ENCODE results near the gene NFKBIL1. TPM values are rescaled to one million over a fixed set of nuclear protein-coding genes. Genes with fewer than 3 reads are reported as not detected.
A peak's percentile ranks its signal among the peaks of the same experiment; 100 is the strongest.

The NFKBIL1 gene
- total RNA-seq, 2 experiments from 2014 or later = 21.8 to 23.2 TPM

DNA sequence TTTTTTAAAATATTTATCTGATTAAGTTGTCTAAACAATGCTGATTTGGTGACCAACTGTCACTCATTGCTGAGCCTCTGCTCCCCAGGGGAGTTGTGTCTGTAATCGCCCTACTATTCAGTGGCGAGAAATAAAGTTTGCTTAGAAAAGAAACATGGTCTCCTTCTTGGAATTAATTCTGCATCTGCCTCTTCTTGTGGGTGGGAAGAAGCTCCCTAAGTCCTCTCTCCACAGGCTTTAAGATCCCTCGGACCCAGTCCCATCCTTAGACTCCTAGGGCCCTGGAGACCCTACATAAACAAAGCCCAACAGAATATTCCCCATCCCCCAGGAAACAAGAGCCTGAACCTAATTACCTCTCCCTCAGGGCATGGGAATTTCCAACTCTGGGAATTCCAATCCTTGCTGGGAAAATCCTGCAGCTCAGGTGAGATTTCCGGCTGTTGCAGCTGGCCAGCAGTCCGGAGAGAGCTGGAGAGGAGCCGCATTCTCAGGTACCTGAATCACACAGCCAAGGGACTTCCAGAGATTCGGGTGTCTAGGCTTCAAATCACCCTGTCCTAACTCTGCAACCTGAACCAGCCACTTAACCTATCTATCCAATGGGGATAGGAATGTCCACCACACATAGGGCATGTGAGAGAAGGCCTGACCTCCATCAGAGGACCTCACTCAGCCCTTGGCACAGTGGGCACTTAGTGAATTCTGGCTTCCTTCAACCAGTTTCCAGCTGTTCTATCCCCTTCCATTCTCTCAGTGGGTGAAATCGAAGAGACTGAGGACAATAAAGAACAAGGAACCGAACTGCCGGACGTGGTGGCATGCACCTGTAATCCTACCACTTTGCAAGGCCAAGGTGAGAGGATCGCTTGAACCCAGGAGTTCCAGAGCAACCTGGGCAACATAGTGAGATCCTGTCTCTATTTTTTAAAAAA lies 31.0 kb downstream of the NFKBIL1 start:
- Histone ChIP-seq H2AFZ (ENCODE audit: low read length) (no peak overlapping the region), H3K9me3 (ENCODE audit: low read length) (no peaks in the 10 kb centered on the region), H3K79me2 (ENCODE audit: insufficient read depth, low read depth, low read length) (peaks cover 15% of the 10 kb centered on the region; the same call in 1 of the 2 replicates), H4K20me1 (ENCODE audit: insufficient read depth, low read length) (no peaks in the 10 kb centered on the region), H3K4me2 (ENCODE audit: low read length) (peak overlapping the region; percentile 23; the same call in 1 of the 2 replicates), H3K27ac (ENCODE audit: low read depth, low read length, poor library complexity, severe bottlenecking) (no peak overlapping the region), H3K4me3 (ENCODE audit: low read depth, low read length, poor library complexity, severe bottlenecking) (no peak overlapping the region), H3K36me3 (ENCODE audit: insufficient read depth, low read length) (peaks cover 13% of the 10 kb centered on the region; the same call in 1 of the 2 replicates), H3K9me2 (ENCODE audit: insufficient read depth, low read length) (no peaks in the 10 kb centered on the region), H3K4me1 (ENCODE audit: insufficient read depth, low read length, poor library complexity, severe bottlenecking) (peaks cover 79% of the 10 kb centered on the region)
- intact Hi-C loops (cut with micrococcal nuclease; ENCODE audit: unreplicated experiment) = no loop called here
- BruUV-seq (replicated peaks) = no TSS peak
- POLR2A ChIA-PET = interaction anchor here (1.0 to 1.9 kb wide), 6 partner anchors 9 to 37 kb away, joined by 3 to 5 read pairs (median 3); partner anchors contain the start of genes DDX39B and NCR3
- CTCF ChIA-PET (ENCODE audit: unreplicated experiment) = interaction anchor here (0.5 kb wide), 2 partner anchors 23 to 28 kb away, joined by 4 to 5 read pairs; no protein-coding TSS in a partner anchor
- TF ChIP-seq, protein P1, sequence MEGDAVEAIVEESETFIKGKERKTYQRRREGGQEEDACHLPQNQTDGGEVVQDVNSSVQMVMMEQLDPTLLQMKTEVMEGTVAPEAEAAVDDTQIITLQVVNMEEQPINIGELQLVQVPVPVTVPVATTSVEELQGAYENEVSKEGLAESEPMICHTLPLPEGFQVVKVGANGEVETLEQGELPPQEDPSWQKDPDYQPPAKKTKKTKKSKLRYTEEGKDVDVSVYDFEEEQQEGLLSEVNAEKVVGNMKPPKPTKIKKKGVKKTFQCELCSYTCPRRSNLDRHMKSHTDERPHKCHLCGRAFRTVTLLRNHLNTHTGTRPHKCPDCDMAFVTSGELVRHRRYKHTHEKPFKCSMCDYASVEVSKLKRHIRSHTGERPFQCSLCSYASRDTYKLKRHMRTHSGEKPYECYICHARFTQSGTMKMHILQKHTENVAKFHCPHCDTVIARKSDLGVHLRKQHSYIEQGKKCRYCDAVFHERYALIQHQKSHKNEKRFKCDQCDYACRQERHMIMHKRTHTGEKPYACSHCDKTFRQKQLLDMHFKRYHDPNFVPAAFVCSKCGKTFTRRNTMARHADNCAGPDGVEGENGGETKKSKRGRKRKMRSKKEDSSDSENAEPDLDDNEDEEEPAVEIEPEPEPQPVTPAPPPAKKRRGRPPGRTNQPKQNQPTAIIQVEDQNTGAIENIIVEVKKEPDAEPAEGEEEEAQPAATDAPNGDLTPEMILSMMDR (conservative IDR thresholded peaks at IDR 0.05; ENCODE audit: low read length) = no peak
- no peak for TF ChIP-seq EZH2phosphoT487 (IDR thresholded peaks at IDR 0.05; ENCODE audit: borderline replicate concordance, low read depth, low read length)
- no peak for DNase-seq (ENCODE audit: low spot score)

DNA sequence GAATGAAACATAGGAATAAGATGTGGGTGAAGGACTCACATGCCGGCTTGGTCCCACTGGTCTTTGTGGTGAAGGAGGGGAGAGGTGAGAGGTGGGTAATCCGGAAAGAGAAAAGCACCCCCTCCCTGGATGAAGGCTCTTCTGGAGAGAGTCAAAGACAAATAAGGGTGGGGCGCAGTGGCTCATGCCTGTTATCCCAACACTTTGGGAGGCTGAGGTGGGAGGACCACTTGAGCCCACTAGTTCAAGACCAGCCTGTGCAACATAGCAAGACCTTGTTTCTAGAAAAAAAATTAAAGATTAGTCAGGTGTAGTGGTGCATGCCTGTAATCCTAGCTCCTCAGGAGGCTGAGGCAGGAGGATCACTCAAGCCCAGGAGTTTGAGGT lies 31.7 kb downstream of the NFKBIL1 start:
- ChIA-PET POLR2A (interaction anchor here (1.3 kb wide), 1 partner anchor 9 kb away, joined by 3 read pairs; no protein-coding TSS in a partner anchor), CTCF (ENCODE audit: unreplicated experiment) (no interaction called here)
- Histone ChIP-seq H3K36me3 (ENCODE audit: insufficient read depth, low read length) (peaks cover 13% of the 10 kb centered on the region; the same call in 1 of the 2 replicates), H3K79me2 (ENCODE audit: insufficient read depth, low read depth, low read length) (peaks cover 15% of the 10 kb centered on the region; the same call in 1 of the 2 replicates), H3K9me2 (ENCODE audit: insufficient read depth, low read length) (no peaks in the 10 kb centered on the region), H3K9me3 (ENCODE audit: low read length) (no peaks in the 10 kb centered on the region), H2AFZ (ENCODE audit: low read length) (no peak overlapping the region), H4K20me1 (ENCODE audit: insufficient read depth, low read length) (no peaks in the 10 kb centered on the region), H3K4me1 (ENCODE audit: insufficient read depth, low read length, poor library complexity, severe bottlenecking) (peaks cover 79% of the 10 kb centered on the region), H3K4me3 (ENCODE audit: low read depth, low read length, poor library complexity, severe bottlenecking) (no peak overlapping the region), H3K4me2 (ENCODE audit: low read length) (no peak overlapping the region), H3K27ac (ENCODE audit: low read depth, low read length, poor library complexity, severe bottlenecking) (no peak overlapping the region)
- BruUV-seq (replicated peaks) = no TSS peak
- no peak for TF ChIP-seq EZH2phosphoT487 (IDR thresholded peaks at IDR 0.05; ENCODE audit: borderline replicate concordance, low read depth, low read length)
- TF ChIP-seq, protein P1 (conservative IDR thresholded peaks at IDR 0.05; ENCODE audit: low read length) = no peak
- intact Hi-C loops (cut with micrococcal nuclease; ENCODE audit: unreplicated experiment) = no loop called here
- no peak for DNase-seq (ENCODE audit: low spot score)

Data from OCI-LY7 (cell line).